AG04449 (cell line): ENCODE data around the gene DAND5.
A peak's percentile ranks its signal among the peaks of the same experiment; 100 is the strongest.

Experiments
- CTCF ChIA-PET: fragments of 350-600 bp; formaldehyde crosslinking; extraction: SDS; loops from one replicate; lab custom pipeline; 2021; ENCODE audit warnings: antibody characterized with exemption; lab: Yijun Ruan, JAX
- POLR2A ChIA-PET: fragments of 400-600, 350-600 bp; formaldehyde crosslinking; extraction: SDS; loops from one replicate; lab custom pipeline; 2020; ENCODE audit warnings: antibody characterized with exemption, inconsistent platforms; lab: Yijun Ruan, JAX
- DNase-seq: peaks from one replicate; pipeline ENCODE4 v3.0.0-alpha.2; 2010; ENCODE audit warnings: low read depth, low spot score
- H3K4me3 ChIP-seq: 2 replicates; pipeline ENCODE4 v1.5.1; 2011; ENCODE audit warnings: low read depth, mild to moderate bottlenecking, control low read depth, low read length
- CTCF ChIP-seq: IDR thresholded peaks from one replicate; pipeline ENCODE4 v1.5.1; 2011; ENCODE audit warnings: mild to moderate bottlenecking, moderate library complexity, low read length, control low read depth, inconsistent platforms; ENCODE audit not compliant: insufficient read depth; ENCODE audit errors: missing control alignments

The DAND5 gene

GRCh38 chr19:13004273-13004672 is 34.9 kb downstream of the DAND5 start:
- DNase-seq: no peak
- ChIA-PET POLR2A (no interaction called here), CTCF (interaction anchor here (0.7 to 6.5 kb wide), 10 partner anchors 8 to 90 kb away, joined by 3 to 54 read pairs (median 5); partner anchors contain the start of gene NFIX)
- no peak for TF ChIP-seq CTCF
- H3K4me3 ChIP-seq: no peak overlapping the region

- CTCF ChIA-PET: interaction anchor here (1.0 to 6.5 kb wide), 17 partner anchors 9 to 89 kb away, joined by 3 to 54 read pairs (median 5); partner anchors contain the start of gene NFIX
- POLR2A ChIA-PET: no interaction called here
- no peak overlapping the region for H3K4me3 ChIP-seq
- TF ChIP-seq CTCF: no peak
- no peak for DNase-seq
These were observed 35.9 kb downstream of the DAND5 start for GRCh38 chr19:13005253-13005652.

- CTCF ChIA-PET: interaction anchor here (0.7 to 6.5 kb wide), 18 partner anchors 11 to 717 kb away, joined by 3 to 54 read pairs (median 5); no protein-coding TSS in a partner anchor
- POLR2A ChIA-PET: interaction anchor here (0.8 to 1.3 kb wide), 2 partner anchors 12 to 21 kb away, joined by 3 read pairs; no protein-coding TSS in a partner anchor
These were observed 36.5 kb downstream of the DAND5 start for GRCh38 chr19:13005861-13006370.

GRCh38 chr19:13006431-13007281 is 37.3 kb downstream of the DAND5 start:
- ChIA-PET CTCF (interaction anchor here (0.7 to 6.5 kb wide), 18 partner anchors 10 to 716 kb away, joined by 3 to 54 read pairs (median 4); no protein-coding TSS in a partner anchor), POLR2A (interaction anchor here (0.8 to 1.3 kb wide), 2 partner anchors 11 to 21 kb away, joined by 3 read pairs; no protein-coding TSS in a partner anchor)
- no peak for DNase-seq

More at GRCh38 chr19:13005861-13006370, 36.5 kb downstream of the DAND5 start:
- TF ChIP-seq CTCF: no peak
- no peak for DNase-seq
- H3K4me3 ChIP-seq: no peak overlapping the region

GRCh38 chr19:13007292-13008045 is 38.1 kb downstream of the DAND5 start:
- ChIA-PET CTCF (interaction anchor here (0.9 to 6.5 kb wide), 5 partner anchors 10 to 75 kb away, joined by 3 to 54 read pairs (median 4); no protein-coding TSS in a partner anchor), POLR2A (interaction anchor here (1.3 kb wide), 1 partner anchor 22 kb away, joined by 3 read pairs; no protein-coding TSS in a partner anchor)

More at GRCh38 chr19:13006431-13007281, 37.3 kb downstream of the DAND5 start:
- no peak for TF ChIP-seq CTCF
- H3K4me3 ChIP-seq: no peak overlapping the region

More at GRCh38 chr19:13007292-13008045, 38.1 kb downstream of the DAND5 start:
- peak; percentile 4 for TF ChIP-seq CTCF
- no peak for DNase-seq
- no peak overlapping the region for H3K4me3 ChIP-seq
